H1 (cell line): ENCODE measurements around the gene CDK4. TPM values are rescaled to one million over a fixed set of nuclear protein-coding genes. Genes with fewer than 3 reads are reported as not detected.

Source experiments
- CTCF ChIA-PET: fragments of 300-600 bp; sonication (Branson Sonifier 250); formaldehyde crosslinking; loops from one replicate; lab custom pipeline; 2021; ENCODE audit not compliant: partially characterized antibody; lab: Charles Lee
- POLR2A ChIA-PET: fragments of 300-600 bp; sonication (Branson Sonifier 250); formaldehyde crosslinking; loops from one replicate; lab custom pipeline; 2021; ENCODE audit warnings: inconsistent platforms; ENCODE audit not compliant: partially characterized antibody; lab: Charles Lee
- DNase-seq, 2 experiments: peaks; one replicate each; pipeline versions ENCODE4 v3.0.0 to v3.0.0-alpha.2; 2010 to 2022; ENCODE audit warnings: low spot score in 2 of 2, low read depth in 1 of 2, mixed read lengths in 1 of 2
- FAIRE-seq: peaks from 2 replicates; lab custom pipeline; 2011; peaks lifted over from hg19 to GRCh38; lab: Jason Lieb, UNC
- H2AFZ ChIP-seq: 2 replicates; pipeline ENCODE4 v1.8.1; 2012; ENCODE audit warnings: low read length, inconsistent platforms
- H2AK5ac ChIP-seq: 2 replicates; pipeline ENCODE4 v1.6.1; 2013; ENCODE audit warnings: low read depth, low read length
- H2BK120ac ChIP-seq: replicated peaks from 2 replicates; pipeline ENCODE3; 2013; ENCODE audit warnings: low read depth, low read length, inconsistent platforms
- H2BK12ac ChIP-seq: 2 replicates; pipeline ENCODE4 v1.6.1; 2013; ENCODE audit warnings: low read depth, low read length
- H2BK15ac ChIP-seq: 2 replicates; pipeline ENCODE4 v1.6.1; 2013; ENCODE audit warnings: low read length
- H2BK20ac ChIP-seq: 2 replicates; pipeline ENCODE4 v1.6.1; 2013; ENCODE audit warnings: low read length
- H2BK5ac ChIP-seq: 2 replicates; pipeline ENCODE4 v1.6.1; 2013; ENCODE audit warnings: low read depth, low read length
- H3K14ac ChIP-seq: 2 replicates; pipeline ENCODE4 v1.6.1; 2013; ENCODE audit warnings: inconsistent platforms; ENCODE audit not compliant: insufficient read length
- H3K18ac ChIP-seq: 2 replicates; pipeline ENCODE4 v1.6.1; 2013; ENCODE audit warnings: low read length; ENCODE audit errors: extremely low read depth
- H3K23ac ChIP-seq: 2 replicates; pipeline ENCODE4 v1.6.1; 2013; ENCODE audit warnings: inconsistent platforms; ENCODE audit not compliant: insufficient read length
- H3K23me2 ChIP-seq: 2 replicates; pipeline ENCODE4 v1.6.1; 2013; ENCODE audit warnings: low read depth, low read length
- H3K27ac ChIP-seq: 2 replicates; pipeline ENCODE4 v1.6.1; 2011; ENCODE audit warnings: low read depth, low read length, inconsistent platforms
- H3K27me3 ChIP-seq, 4 experiments: replicated peaks in 1 of 4; 1 replicate in 1 of 4; 2 replicates in 3 of 4; pipeline versions ENCODE4 v1.6.1 to v1.8.1; 2011 to 2013; ENCODE audit warnings: low read length in 3 of 4, mild to moderate bottlenecking in 3 of 4, inconsistent platforms in 2 of 4, mixed read lengths in 2 of 4, moderate library complexity in 1 of 4; ENCODE audit not compliant: control insufficient read depth in 3 of 4, insufficient read depth in 3 of 4; ENCODE audit errors: extremely low read depth in 1 of 4
- H3K36me3 ChIP-seq, 4 experiments: 2 replicates each; pipeline versions ENCODE4 v1.6.1 to v1.8.1; 2011 to 2013; ENCODE audit warnings: mild to moderate bottlenecking in 4 of 4, low read length in 3 of 4, moderate library complexity in 2 of 4, control low read depth in 1 of 4, inconsistent platforms in 1 of 4; ENCODE audit not compliant: insufficient read depth in 4 of 4, control insufficient read depth in 2 of 4
- H3K4ac ChIP-seq: replicated peaks from 2 replicates; pipeline ENCODE3; 2013; ENCODE audit warnings: low read length, low read depth, mixed read lengths, inconsistent platforms; ENCODE audit not compliant: insufficient read length
- H3K4me1 ChIP-seq, 4 experiments: replicated peaks in 1 of 4; 1 replicate in 1 of 4; 2 replicates in 3 of 4; pipeline versions ENCODE4 v1.6.1 to v1.8.1; 2011 to 2013; ENCODE audit warnings: low read length in 3 of 4, inconsistent platforms in 2 of 4, mixed read lengths in 1 of 4; ENCODE audit not compliant: insufficient read depth in 4 of 4, control insufficient read depth in 3 of 4
- H3K4me2 ChIP-seq, 2 experiments: 2 replicates each; pipeline versions ENCODE4 v1.6.1 to v1.8.1; 2011 to 2013; ENCODE audit warnings: low read depth in 2 of 2, low read length in 2 of 2, control low read depth in 1 of 2, inconsistent platforms in 1 of 2, mild to moderate bottlenecking in 1 of 2; ENCODE audit not compliant: insufficient read depth in 1 of 2
- H3K4me3 ChIP-seq, 4 experiments: fragments of 200-600, 300-600 bp in 1 of 4; sonication (generic), shearing (Covaris generic), sonication (Bioruptor Twin) in 1 of 4; 2 replicates each; pipeline versions ENCODE4 v1.5.1 to v1.8.1; 2011 to 2016; ENCODE audit warnings: low read length in 4 of 4, low read depth in 3 of 4, control low read depth in 2 of 4, inconsistent platforms in 2 of 4, mild to moderate bottlenecking in 2 of 4, mixed read lengths in 1 of 4, moderate library complexity in 1 of 4; ENCODE audit not compliant: insufficient read depth in 2 of 4; ENCODE audit errors: extremely low read depth in 1 of 4
- H3K56ac ChIP-seq: replicated peaks from 2 replicates; pipeline ENCODE3; 2013; ENCODE audit warnings: low read depth, mild to moderate bottlenecking, mixed read lengths, low read length, inconsistent platforms; ENCODE audit not compliant: insufficient read length
- H3K79me1 ChIP-seq: 2 replicates; pipeline ENCODE4 v1.6.1; 2013; ENCODE audit warnings: low read depth, low read length, control low read depth
- H3K79me2 ChIP-seq, 2 experiments: 2 replicates each; pipeline versions ENCODE4 v1.6.1 to v1.8.1; 2012 to 2013; ENCODE audit warnings: low read length in 2 of 2, mild to moderate bottlenecking in 2 of 2, inconsistent platforms in 1 of 2; ENCODE audit not compliant: insufficient read depth in 2 of 2, control insufficient read depth in 1 of 2
- H3K9ac ChIP-seq, 4 experiments: replicated peaks in 1 of 4; 1 replicate in 1 of 4; 2 replicates in 3 of 4; pipeline versions ENCODE4 v1.6.1 to v1.8.1; 2011 to 2013; ENCODE audit warnings: low read depth in 3 of 4, low read length in 3 of 4, control low read depth in 2 of 4, mild to moderate bottlenecking in 2 of 4, moderate library complexity in 2 of 4, inconsistent platforms in 1 of 4; ENCODE audit errors: extremely low read depth in 1 of 4
- H3K9me3 ChIP-seq, 2 experiments: 2 replicates each; pipeline versions ENCODE4 v1.6.1 to v1.8.1; 2012 to 2013; ENCODE audit warnings: mild to moderate bottlenecking in 2 of 2, moderate library complexity in 2 of 2, control low read depth in 1 of 2, inconsistent platforms in 1 of 2, low read depth in 1 of 2, low read length in 1 of 2, mixed read lengths in 1 of 2; ENCODE audit not compliant: insufficient read depth in 2 of 2
- H4K20me1 ChIP-seq, 2 experiments: replicated peaks in 1 of 2; 2 replicates each; pipeline versions ENCODE3 to v1.8.1; 2011 to 2013; ENCODE audit warnings: inconsistent platforms in 2 of 2, low read length in 2 of 2, mild to moderate bottlenecking in 1 of 2; ENCODE audit not compliant: insufficient read depth in 2 of 2, control insufficient read depth in 1 of 2
- H4K5ac ChIP-seq: 2 replicates; pipeline ENCODE4 v1.6.1; 2013; ENCODE audit warnings: low read length, low read depth, mixed read lengths, inconsistent platforms; ENCODE audit not compliant: insufficient read length
- H4K8ac ChIP-seq: 2 replicates; pipeline ENCODE4 v1.8.0; 2013; ENCODE audit warnings: mild to moderate bottlenecking, moderate library complexity, low read length, inconsistent platforms; ENCODE audit not compliant: insufficient read depth; ENCODE audit errors: extremely low read depth
- H4K91ac ChIP-seq: replicated peaks from 2 replicates; pipeline ENCODE3; 2013; ENCODE audit warnings: low read length, mixed read lengths, inconsistent platforms; ENCODE audit not compliant: insufficient read length
- BACH1 ChIP-seq: IDR thresholded peaks from 2 replicates; pipeline ENCODE4 v1.6.1; 2012; ENCODE audit warnings: low read length, improper control_type of control experiment
- CEBPB ChIP-seq: IDR thresholded peaks from 2 replicates; pipeline ENCODE4 v1.6.1; 2012; ENCODE audit warnings: low read depth, low read length
- EGR1 ChIP-seq: IDR thresholded peaks from 2 replicates; pipeline ENCODE4 v1.6.1; 2011; ENCODE audit warnings: low read depth, low read length, borderline replicate concordance
- FOSL1 ChIP-seq: IDR thresholded peaks from 2 replicates; pipeline ENCODE4 v1.6.1; 2011; ENCODE audit warnings: mild to moderate bottlenecking, low read depth, low read length, moderate library complexity; ENCODE audit not compliant: insufficient read depth
- NRF1 ChIP-seq: IDR thresholded peaks from 2 replicates; pipeline ENCODE4 v1.6.1; 2011; ENCODE audit warnings: mild to moderate bottlenecking, low read depth, low read length, improper control_type of control experiment
- POLR2A ChIP-seq, 2 experiments: IDR thresholded peaks; 1 replicate in 1 of 2; 2 replicates in 1 of 2; pipeline ENCODE4 v1.6.1; 2011; ENCODE audit warnings: low read depth in 2 of 2, low read length in 2 of 2, mild to moderate bottlenecking in 2 of 2; ENCODE audit errors: control extremely low read depth in 1 of 2
- RBBP5 ChIP-seq: IDR thresholded peaks from 2 replicates; pipeline ENCODE4 v1.7.1; 2012; ENCODE audit warnings: low read depth, mild to moderate bottlenecking, inconsistent platforms, low read length, moderate library complexity, borderline replicate concordance
- RFX5 ChIP-seq: IDR thresholded peaks from 2 replicates; pipeline ENCODE4 v1.6.1; 2011; ENCODE audit warnings: low read depth, low read length, improper control_type of control experiment, borderline replicate concordance
- RXRA ChIP-seq: IDR thresholded peaks from 2 replicates; pipeline ENCODE4 v1.6.1; 2011; ENCODE audit warnings: low read depth, mild to moderate bottlenecking, low read length, moderate library complexity; ENCODE audit not compliant: insufficient read depth
- SP1 ChIP-seq: IDR thresholded peaks from 2 replicates; pipeline ENCODE4 v1.6.1; 2011; ENCODE audit warnings: low read depth, low read length
- SP2 ChIP-seq: IDR thresholded peaks from 2 replicates; pipeline ENCODE4 v1.6.1; 2012; ENCODE audit warnings: mild to moderate bottlenecking, low read length, inconsistent platforms
- TAF1 ChIP-seq: IDR thresholded peaks from 2 replicates; pipeline ENCODE4 v1.6.1; 2011; ENCODE audit warnings: mild to moderate bottlenecking, low read depth, low read length
- TBP ChIP-seq: IDR thresholded peaks from 2 replicates; pipeline ENCODE4 v1.6.1; 2011; ENCODE audit warnings: low read depth, low read length, improper control_type of control experiment
- TCF12 ChIP-seq: IDR thresholded peaks from 2 replicates; pipeline ENCODE4 v1.6.1; 2011; ENCODE audit warnings: low read depth, mild to moderate bottlenecking, low read length
- USF2 ChIP-seq: IDR thresholded peaks from 2 replicates; pipeline ENCODE4 v1.6.1; 2011; ENCODE audit warnings: low read length, improper control_type of control experiment
- WGBS, 2 experiments: shearing (Covaris generic) in 1 of 2; methylation state at CpG; one replicate each; pipeline versions ENCODE4 v1.1.6 to v1.1.7; 2013 to 2015; ENCODE audit warnings: low lambda C conversion rate in 2 of 2, mixed read lengths in 2 of 2, inconsistent platforms in 1 of 2, low coverage in 1 of 2, missing lambda C conversion rate in 1 of 2; ENCODE audit not compliant: insufficient replicate concordance in 2 of 2, insufficient coverage in 1 of 2, insufficient read length in 1 of 2; ENCODE audit errors: extremely low coverage in 1 of 2, missing lambda C conversion rate in 1 of 2; 5-methylcytosine and 5-hydroxymethylcytosine counted together
- polyA plus RNA-seq, 7 experiments: library from polyadenylated mRNA; depleted of rRNA in 3 of 7; stranded (reverse) in 5 of 7; unstranded in 2 of 7; fragments of >200 nt in 5 of 7; fragments of 200-250 nt in 2 of 7; gene quantifications; 1 replicate in 5 of 7; 2 replicates in 1 of 7; 4 replicates in 1 of 7; pipeline versions ENCODE4 v1.2.1 to v1.2.3, GENCODE V29; 2011 to 2013; ENCODE audit warnings: missing spikeins in 2 of 7, mixed read lengths in 2 of 7
- total RNA-seq: library from RNA; stranded (reverse); fragmentation: NEBNext Ultra II Directional; extraction: Animal tissue kit (Norgen Biotek cat#: 25700); gene quantifications from 2 replicates; pipeline ENCODE4 v1.2.1, GENCODE V29; 2021

Gene CDK4
- total and polyA plus RNA-seq, 2 of the 8 experiments (the other 6 are each of a cell fraction or from before 2014, with no cell fraction given) = 174 to 368 TPM

- Histone ChIP-seq H3K4me1 (no peaks in the 10 kb centered on the region), H3K36me3 (peaks cover 0 to 14% (median 6%) of the 10 kb centered on the region in 4 experiments; a peak in 5 of 8 replicates), H2BK20ac (no peak overlapping the region), H4K20me1 (no peaks in the 10 kb centered on the region), H2BK12ac (no peak overlapping the region), H3K27ac (no peak overlapping the region), H3K4me2 (no peak overlapping the region), H2AFZ (no peak overlapping the region), H3K18ac (no peak overlapping the region), H3K14ac (no peak overlapping the region), H4K8ac (no peak overlapping the region), H3K9ac (no peak overlapping the region), H3K79me1 (no peaks in the 10 kb centered on the region), H3K27me3 (no peaks in the 10 kb centered on the region), H3K9me3 (no peaks in the 10 kb centered on the region), H3K23me2 (peaks cover 2% of the 10 kb centered on the region; the same call in 1 of the 2 replicates), H3K4me3 (no peak overlapping the region), H3K56ac (no peak overlapping the region), H2BK15ac (no peak overlapping the region), H3K4ac (no peak overlapping the region), H4K91ac (no peak overlapping the region), H2AK5ac (no peak overlapping the region), H3K23ac (no peak overlapping the region), H2BK120ac (no peak overlapping the region), H2BK5ac (no peak overlapping the region), H4K5ac (no peak overlapping the region), H3K79me2 (peaks cover 0 to 16% of the 10 kb centered on the region in 2 experiments; a peak in 2 of 4 replicates)
- 91% methylated on average over 3 of the region's 3 CpGs; no CpG with 5 or more reads in 1 of the 2 experiments for WGBS, 2 experiments
- ChIA-PET CTCF (interaction anchor here (0.7 to 4.7 kb wide), 12 partner anchors 11 to 124 kb away, joined by 3 to 28 read pairs (median 4); partner anchors contain the start of gene CYP27B1), POLR2A (interaction anchor here (1.2 to 2.6 kb wide), 3 partner anchors 9 to 34 kb away, joined by 6 to 19 read pairs (median 7); partner anchors contain the start of genes CYP27B1, EEF1AKMT3 and METTL1)
- DNase-seq (no peak), FAIRE-seq (no peak)
- TF ChIP-seq RXRA = no peak
- no peak for TF ChIP-seq USF2
- no peak for TF ChIP-seq POLR2A (IDR thresholded peaks at IDR 0.05; ENCODE audit: control extremely low read depth in 1 of 2, low read depth in 2 of 2, low read length in 2 of 2)
- no peak for TF ChIP-seq SP1
- no peak for TF ChIP-seq EGR1
- no peak for TF ChIP-seq NRF1
- TF ChIP-seq TBP = no peak
- no peak for TF ChIP-seq RFX5
- no peak for TF ChIP-seq BACH1
- no peak for TF ChIP-seq CEBPB
- no peak for TF ChIP-seq FOSL1
- no peak for TF ChIP-seq TCF12
- TF ChIP-seq SP2 = no peak
- no peak for TF ChIP-seq RBBP5
- no peak for TF ChIP-seq TAF1
These were observed 29.1 kb upstream of the CDK4 start for GRCh38 chr12:57781244-57781643.
